Nucleus accumbens (tissue), 56 donors: Measurements from ENCODE around the gene TNFRSF9.
A peak's percentile ranks its signal among the peaks of the same experiment; 100 is the strongest.
"Not testable (repeated sequence)": the region's sequence is repeated elsewhere in the genome, so short reads cannot be mapped to it uniquely, and the experiment has no call there.

ENCODE experiments used
- DNase-seq, 56 donors: peaks; one replicate each; lab custom pipeline; 2025; lab: John Stamatoyannopoulos, UW

TNFRSF9 gene

DNA sequence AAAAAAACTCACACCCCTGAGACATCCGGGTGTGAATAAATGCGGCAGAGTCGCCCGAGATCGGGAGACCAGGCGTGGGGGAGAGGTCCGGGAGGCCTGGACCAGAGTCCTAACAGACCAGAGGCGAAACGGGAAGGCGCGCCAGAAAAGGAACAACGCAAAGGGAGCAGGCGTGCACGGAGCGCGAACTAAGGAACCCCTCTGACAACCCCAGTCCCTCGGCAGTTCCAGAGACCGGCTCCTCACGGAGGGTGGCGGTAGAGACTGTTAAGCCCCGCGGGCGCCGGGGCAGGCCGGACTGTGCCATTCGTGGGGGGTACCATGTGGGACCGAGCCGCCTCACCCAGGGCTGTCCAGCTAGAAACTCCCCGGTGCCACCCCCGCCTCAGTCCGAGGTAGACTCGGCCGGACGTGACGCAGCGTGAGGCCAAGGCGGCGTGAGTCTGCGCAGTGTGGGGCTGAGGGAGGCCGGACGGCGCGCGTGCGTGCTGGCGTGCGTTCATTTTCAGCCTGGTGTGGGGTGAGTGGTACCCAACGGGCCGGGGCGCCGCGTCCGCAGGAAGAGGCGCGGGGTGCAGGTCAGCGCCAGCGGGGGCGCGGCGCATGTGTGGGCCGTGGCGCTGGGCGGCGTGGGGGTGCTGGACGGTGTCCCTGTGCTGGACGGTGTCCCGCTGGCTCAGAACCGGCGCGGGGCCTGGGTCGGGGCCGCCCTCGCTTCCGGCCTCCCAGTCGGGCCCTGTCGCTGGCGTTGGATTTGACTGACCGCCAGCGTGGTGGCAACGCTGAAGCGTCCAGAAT is 20.8 kb upstream of the TNFRSF9 start, which contains the start of gene PARK7:
Gene PARK7 (plus strand): TSS at position 496 of the 798 bp plus-strand sequence. CDS start 1,075 bp downstream, outside the sequence.
- DNase-seq, result peak; percentile 88 to 100 (median 99)

DNA sequence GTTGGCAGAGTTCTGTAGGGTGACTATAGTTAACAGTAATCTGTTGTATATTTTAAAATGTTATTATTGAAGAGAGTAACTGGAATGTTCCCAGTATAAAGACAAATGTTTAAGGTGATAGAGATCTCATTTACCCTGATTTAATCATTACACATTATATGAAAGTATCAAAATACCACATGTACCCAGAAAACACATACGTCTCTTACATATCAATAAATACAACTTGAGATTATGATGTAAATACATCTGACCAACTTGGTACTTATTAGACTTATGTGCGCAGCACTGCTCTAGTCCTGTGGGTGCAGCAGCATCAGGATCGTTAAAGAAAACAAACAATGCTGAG is 20.2 kb upstream of the TNFRSF9 start:
- DNase-seq, result no peak

DNA sequence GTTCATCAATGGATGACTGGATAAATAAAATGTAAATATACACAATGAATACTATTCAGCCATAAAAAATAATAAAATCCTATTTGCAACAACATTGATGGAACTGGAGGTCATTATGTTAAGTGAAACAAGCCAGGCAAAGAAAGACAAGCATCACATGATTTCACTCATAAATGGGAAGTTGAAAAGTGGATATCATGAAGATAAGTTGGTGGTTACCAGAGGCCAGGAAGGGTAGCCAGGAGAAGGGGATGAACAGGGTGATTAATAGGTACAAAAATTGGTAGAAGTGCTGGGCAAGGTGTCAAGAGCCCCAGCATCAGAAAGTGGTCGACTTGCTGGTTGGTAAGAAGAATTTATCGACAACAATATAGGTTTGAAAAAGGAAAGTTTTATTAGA is 19.5 kb upstream of the TNFRSF9 start:
- no peak for DNase-seq

DNA sequence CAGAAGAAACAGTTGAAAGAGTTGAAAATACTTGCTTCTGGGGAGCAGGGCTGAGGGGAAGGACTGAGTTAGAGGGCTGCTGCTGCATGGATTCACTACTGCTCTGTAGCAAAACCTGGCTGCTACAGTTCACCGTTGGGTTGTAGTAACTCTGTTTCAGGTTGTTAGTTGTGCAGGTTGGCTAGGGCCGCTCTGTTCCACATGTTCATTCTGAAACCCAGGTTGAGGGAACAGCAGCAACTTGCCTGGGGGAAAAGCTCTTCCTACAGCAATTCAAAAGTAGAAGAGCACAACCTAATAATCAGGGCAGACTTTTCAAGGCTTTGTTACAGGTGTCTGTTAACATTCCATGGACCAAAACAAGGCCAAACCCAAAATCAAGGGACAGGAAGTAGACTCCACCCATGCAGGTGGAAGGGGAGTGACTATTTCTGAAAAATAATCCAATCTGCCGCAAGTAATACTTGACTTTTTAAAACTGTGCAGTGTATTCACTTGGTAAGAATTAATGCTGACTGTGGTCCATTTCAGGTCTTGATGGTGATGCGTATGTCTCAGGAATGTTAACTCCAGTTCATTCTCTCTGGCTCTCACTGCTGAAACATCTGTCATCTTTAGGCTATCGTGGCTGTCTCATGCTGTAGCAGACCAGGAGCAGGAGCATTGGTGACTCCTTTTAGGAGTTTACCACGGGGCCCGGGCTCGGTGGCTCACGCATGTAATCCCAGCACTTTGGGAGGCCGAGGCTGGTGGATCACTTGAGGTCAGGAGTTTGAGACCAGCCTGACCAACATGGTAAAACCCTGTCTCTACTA is 15.8 kb upstream of the TNFRSF9 start:
- DNase-seq, result no peak

DNA sequence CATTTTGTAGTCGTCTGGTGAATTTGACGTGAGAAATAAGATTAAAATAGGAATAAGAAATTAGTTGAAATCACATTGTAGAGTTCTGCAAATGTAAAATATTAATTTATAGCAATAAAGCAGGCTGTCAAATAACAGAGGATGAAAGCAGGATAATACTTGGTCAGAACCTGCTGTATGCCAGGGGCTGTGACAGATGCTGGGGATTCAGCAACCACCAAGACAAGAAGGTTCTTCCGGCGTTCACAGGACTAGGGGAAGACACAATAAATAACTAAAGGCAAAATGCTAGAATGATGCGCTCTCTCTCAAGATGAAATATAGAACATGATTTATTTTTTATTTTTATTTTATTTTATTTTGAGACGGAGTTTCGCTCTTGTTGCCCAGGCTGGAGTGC is 14.0 kb upstream of the TNFRSF9 start:
- DNase-seq, result no peak

DNA sequence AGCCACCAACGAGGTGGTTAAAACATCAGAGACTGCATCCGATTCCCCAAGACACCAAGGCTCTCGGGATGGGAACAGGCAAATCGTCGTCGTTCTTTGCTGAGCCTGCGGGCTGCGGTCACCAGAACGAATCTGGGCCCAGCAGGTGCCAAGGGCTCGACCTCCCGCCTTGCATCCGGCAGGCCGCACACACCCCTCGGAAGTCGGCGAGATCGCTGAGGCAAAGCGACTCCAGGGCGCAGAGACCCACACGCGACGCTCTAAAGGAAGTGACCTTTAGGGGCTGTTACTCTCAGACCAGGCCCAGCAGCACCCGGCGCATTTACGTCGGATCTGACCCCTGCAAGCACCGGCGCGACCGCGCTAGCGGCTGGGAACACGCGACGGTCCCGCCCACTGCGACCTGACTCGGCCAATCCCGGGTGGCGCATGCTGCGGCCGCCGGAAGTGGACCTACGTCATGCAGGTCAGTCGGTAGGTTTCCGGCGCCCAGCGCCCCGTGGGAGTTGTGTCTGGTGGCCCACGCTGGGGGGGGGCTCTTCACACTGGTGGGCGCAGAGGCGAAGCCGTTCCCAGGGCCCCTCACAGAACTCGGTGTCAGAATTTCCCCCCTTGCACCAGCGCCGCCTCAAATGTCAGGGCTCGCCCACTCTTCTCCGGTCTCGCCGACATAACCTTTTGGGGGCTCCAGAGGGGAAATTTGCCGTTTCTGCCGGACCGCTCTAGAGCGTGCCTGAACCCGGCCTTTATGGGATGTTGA is 13.4 kb upstream of the TNFRSF9 start:
- DNase-seq, result peak; percentile 74 to 99 (median 94)

DNA sequence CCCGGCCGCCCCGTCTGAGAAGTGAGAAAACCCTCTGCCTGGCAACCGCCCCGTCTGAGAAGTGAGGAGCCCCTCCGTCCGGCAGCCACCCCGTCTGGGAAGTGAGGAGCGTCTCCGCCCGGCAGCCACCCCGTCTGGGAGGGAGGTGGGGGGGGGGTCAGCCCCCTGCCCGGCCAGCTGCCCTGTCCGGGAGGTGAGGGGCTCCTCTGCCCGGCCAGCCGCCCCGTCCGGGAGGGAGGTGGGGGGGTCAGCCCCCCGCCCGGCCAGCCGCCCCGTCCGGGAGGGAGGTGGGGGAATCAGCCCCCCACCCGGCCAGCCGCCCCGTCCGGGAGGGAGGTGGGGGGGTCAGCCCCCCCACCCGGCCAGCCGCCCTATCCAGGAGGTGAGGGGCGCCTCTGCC is 12.2 kb upstream of the TNFRSF9 start:
- DNase-seq, result not testable (repeated sequence)

DNA sequence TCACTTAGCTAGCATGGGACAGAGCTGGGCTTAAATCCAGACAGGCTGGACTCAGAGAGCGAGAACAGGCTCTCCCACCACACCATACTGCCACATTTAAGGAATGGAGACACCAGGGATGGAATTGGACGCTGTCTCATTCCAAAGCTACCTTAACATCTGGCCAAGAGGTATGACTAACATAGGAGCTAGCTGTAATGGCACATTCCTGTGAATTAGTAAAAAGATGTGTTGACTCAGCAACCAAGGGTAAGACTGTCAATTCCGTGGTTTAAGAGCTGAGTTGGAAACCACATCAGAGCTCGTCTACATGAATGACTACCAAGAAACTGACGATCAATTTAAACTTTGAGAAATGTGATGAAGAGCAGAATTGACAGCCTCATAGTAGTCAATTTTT is 8.3 kb upstream of the TNFRSF9 start:
- DNase-seq, result no peak

DNA sequence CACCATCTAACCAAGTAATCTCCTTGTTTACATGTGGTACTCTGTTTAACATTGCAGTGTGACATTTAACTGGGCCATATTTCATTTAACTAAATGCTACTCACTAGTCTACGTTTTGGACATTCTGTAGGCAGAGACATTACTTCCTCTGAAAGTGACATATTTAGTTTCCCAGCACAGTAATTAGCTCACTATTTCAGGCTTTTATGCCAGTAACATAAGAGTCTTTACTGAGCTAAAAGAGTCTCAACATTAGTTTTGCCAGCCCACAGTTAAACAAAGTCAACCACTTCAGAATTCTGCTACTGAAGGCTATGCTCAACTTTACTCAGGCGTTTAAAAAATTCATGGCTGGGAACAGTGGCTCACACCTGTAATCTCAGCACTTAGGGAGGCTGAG is 2.6 kb upstream of the TNFRSF9 start:
- no peak for DNase-seq

DNA sequence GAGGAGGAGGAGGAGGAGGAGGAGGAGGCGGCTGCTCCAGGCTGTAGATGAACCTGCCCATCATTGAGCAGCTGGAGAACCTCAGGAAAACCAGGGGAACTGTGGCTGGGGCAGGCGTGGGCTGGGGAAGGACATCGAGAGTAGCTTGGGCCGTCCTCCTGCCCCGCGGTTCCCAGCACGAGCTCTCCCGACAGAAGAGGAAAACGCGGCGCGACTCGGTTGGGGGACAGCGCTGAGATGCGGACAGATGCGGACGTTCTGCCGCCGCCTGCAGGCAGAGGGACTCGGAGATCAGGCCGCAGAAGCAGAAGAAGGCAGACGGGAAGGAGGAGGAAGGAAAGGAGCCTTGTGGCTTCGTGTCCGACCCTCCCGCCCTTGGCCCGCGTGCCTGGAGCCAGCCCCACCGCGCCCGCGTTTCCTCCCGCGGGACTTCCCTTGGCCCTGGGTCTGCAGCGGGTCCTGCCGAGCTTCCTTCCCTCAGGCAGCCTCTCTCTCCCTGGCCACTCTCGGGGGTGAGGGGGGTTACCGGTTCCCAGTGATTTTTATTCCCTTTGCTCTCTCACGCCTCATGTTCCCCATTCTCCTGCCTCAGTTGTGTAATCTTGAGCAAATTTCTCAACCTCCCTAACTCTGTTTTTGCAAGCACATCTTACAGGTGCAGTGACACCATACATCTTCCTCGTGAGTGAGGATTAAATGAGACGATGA is 1.7 kb upstream of the TNFRSF9 start:
- peak in 39 of 56 donors; percentile 1 to 63 (median 16) for DNase-seq

DNA sequence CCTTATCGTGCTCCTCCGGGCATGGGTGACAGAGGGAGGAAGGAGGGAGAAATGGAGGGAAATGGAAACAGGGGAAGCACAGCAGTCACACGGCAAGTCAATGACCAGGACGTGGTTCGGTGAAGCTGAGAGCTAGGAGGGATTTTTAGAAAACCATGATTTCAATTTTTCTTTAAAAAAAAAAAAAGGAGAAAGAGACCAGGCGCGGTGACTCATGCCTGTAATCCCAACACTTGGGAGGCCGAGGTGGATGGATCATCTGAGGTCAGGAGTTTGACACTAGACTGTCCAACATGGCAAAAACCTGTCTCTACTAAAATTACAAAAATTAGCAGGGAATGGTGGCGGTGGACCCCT is 776 bp upstream of the TNFRSF9 start:
- no peak for DNase-seq

DNA sequence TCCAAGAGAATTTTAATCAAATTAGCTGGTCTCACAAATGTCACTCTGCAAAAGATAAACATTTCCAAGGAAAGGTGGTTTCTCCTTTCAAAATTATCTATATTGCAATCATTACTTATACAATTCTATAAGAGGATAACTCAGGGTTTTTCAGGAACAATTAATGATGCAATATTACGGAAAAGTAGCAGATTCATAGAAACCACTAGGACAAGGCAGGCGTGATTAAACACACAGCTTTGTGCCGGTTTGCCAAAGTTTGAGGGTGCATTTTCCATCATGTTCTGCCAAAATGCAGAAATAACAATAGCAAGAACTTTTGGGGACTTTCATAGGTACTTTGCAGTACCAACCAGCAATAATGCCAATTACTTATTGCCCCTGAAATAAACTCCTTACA is 605 bp downstream of the TNFRSF9 start:
- no peak for DNase-seq

DNA sequence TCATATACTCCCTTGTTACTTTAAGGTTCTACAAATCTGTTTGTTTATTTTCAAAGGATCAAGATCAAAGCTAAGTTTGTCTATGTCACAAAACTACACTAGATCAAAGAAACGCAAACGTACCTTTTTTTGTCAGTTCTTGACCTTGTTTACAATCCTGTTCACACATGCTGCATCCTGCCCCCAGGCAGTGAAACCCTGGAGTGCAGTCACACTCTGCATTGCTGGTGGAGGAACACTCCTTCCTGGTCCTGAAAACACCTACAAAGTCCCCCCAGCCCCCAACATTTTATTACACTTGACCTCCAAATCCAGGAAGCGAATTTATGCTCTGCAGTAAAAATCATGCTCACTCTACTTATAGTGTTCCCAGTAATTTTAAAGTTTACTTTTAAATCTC is 2.6 kb downstream of the TNFRSF9 start:
- no peak for DNase-seq

DNA sequence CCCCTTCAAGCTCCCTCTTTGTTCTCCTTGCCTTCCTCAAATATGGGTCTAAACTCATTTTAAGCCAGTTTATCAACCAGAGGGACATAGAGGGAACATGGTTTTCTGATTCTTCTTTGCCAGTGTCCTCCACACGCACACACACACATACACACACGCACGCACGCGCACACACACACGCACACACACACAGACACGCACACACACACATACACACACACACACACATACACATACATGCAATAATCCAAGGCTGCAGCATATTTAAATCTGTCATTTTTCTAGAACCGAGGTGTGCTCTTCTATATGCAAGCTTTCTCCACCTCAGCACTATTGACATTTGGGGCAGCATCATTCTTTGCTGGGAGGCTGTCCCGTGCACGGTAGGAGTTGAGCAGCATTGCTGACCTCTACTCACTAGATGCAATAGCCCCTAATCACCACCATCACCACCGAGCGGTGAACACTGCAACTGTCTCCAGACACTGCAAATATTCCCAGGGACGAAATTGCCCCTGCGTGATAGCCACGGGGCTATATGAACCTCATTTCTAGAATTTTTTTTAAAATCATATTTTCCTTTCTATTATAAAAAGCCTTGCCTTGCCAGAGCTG is 8.0 kb downstream of the TNFRSF9 start:
- DNase-seq, result no peak

DNA sequence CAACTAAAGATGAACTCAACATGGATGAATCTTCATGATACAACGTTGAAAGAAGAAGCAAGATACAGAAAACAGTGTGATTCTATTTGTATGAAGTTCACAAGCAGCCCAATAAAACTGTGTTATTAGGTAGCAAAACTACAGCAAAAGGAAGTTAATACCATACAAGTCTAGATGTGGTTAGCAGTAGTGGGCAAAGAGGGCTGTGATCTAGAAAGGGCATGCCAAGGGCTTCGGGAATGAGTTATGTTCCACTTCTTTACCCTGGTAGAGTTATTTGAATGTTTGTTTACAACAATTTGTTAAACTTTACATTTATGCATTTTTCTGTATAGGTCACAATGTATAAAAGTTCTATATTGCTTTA is 9.2 kb downstream of the TNFRSF9 start:
- DNase-seq, result no peak

DNA sequence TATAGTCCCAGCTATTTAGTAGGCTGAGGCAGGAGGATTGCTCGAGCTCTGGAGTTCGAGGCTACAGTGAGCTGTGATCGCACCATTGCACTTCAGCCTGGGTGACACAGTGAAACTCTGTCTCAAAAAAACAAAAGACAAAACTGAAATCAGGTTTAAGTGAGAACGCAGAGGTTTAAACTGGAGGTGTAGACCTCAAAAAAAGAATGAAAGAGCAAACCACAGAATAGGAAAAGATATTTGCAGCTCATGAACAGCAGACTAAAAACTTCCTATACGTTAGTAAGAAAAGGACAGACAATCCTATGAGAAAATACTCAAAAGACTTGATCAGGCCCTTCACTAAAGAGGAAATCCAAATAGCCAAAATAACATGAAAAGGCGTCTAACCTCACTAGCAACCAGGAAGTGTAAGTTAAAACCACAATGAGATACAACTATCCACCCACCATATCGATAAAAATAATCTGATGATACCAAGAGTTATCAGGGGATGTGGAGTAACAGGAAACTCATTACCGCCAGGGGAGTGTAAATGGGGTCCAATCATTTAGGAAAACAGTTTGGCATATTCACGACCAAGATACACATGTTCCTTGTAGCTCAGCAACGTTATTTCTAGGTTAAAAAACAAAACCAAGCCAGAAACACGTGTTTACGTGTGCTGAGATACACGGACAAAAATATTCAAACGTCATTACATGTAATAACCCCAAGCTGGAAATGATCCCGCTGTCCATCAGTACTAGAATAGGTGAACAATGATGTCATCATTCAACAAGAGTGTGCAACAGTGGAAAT is 9.8 kb downstream of the TNFRSF9 start:
- DNase-seq, result no peak

DNA sequence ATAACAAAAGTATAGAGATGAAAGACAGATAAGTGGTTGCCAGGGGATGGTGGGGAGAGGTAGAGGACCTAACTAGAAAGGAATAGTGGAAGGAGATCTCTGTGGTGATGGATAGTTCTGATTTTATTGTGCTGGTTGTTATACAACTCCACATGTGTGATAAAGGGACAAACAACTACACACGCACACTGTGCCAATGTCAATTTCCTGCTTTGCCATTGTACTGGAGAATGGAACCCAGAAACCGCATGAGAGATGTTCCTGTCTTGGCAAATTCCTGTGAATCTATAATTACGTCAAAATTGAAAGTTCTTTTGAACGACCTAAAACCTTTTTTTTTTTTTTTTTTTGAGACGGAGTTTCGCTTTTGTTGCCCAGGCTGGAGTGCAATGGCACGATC is 11.0 kb downstream of the TNFRSF9 start:
- no peak for DNase-seq

DNA sequence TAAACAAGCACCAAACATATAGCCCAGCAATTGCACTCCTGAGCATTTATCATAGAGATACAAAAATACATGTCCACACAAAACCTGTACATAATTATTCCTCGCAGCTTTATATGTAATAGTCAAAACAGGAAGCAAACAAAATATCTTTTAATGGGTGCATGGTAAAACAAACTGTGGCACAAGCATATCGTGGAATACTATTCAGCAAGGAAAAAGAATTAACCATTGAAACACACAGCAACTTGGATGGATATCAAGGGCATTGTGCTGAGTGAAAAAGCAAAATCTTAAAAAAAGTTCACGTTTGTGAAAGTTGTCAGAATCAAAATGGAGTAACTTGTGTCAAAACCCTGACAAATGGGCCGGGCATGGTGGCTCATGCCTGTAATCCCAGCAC is 12.4 kb downstream of the TNFRSF9 start:
- DNase-seq, result no peak

DNA sequence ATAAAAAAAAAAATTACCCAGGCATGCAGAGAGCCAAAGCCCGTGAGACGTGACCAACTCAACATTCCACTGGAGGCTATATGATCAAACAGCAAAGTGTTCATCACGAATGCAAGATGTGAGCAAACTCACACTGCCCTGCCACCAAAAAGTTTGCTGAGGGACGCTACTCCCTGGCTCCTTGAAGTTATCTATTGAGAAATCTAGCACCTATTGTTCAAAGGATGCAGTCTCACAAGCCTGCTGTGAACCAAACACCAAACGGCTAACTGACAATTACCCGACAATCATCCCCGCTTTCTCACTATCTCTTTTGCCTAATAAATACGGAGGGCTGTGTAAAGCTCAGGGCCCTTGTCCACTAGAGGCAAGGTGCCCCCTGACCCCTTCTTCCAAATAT is 13.6 kb downstream of the TNFRSF9 start:
- DNase-seq, result not testable (repeated sequence)
